ENCODE results near the gene FLCN.
"Not testable (repeated sequence)": the region's sequence is repeated elsewhere in the genome, so short reads cannot be mapped to it uniquely, and the experiment has no call there.

The FLCN gene, protein sequence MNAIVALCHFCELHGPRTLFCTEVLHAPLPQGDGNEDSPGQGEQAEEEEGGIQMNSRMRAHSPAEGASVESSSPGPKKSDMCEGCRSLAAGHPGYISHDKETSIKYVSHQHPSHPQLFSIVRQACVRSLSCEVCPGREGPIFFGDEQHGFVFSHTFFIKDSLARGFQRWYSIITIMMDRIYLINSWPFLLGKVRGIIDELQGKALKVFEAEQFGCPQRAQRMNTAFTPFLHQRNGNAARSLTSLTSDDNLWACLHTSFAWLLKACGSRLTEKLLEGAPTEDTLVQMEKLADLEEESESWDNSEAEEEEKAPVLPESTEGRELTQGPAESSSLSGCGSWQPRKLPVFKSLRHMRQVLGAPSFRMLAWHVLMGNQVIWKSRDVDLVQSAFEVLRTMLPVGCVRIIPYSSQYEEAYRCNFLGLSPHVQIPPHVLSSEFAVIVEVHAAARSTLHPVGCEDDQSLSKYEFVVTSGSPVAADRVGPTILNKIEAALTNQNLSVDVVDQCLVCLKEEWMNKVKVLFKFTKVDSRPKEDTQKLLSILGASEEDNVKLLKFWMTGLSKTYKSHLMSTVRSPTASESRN

DNA sequence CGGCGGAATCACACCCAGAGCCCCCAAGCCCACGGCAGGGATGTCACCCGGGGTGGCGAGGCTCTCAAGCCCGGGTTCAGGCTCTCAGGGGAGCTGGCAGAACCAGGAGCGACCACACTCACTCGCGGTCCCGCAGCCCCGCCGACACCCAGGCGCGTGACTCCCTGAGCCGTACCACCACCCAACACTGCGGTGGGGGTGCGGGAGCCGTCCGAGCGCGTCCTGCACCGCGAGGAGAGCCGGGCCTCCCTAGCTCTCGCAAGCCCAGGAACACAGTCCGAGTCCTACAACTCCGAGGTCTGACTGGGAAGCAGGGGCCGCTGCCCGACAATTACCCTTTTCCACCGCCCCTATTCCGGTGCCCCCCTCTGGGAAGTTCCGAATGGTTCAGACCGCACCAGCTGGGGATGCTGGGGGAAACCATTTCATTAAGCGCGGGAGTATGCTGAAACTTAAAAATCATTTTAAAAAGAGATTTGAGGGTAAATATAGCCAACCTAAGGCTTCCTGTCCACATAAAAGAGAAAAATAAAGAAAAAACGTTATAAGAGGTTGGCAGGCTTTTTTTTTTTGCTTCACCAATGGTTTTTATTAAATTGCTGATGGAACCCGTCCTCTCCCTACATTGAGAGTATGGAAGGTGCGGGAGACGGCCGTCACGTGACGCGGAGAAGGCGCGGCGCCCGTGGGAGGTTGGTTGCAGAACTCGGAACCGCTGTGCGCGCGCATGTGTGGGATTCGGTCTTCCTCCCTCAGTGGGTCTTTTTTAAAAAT, at the start of gene FLCN:
FLCN (minus strand) TSS at position 143 of the 774 bp plus-strand sequence. CDS start 9,031 bp downstream, outside the sequence.
- FAIRE-seq = peak; percentile 69

DNA sequence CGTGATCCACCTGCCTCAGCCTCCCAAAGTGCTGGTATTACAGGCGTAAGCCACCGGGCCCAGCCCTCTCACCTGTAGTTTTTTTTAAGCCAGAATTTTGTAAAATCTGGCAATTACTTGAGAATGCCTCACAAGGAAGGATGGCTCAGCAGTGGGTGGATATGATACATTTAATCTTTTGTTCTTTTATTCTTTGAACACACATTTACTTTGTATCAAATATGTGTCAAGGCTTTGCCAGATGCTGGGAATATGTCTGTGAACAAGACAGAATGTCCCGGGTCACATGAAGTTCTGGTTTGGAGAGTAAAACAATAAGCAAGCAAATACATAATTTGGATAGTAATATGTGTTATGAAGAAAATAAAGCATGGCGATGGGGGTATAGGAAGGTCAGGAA, 49.0 kb upstream of the FLCN start:
- no peak for FAIRE-seq

DNA sequence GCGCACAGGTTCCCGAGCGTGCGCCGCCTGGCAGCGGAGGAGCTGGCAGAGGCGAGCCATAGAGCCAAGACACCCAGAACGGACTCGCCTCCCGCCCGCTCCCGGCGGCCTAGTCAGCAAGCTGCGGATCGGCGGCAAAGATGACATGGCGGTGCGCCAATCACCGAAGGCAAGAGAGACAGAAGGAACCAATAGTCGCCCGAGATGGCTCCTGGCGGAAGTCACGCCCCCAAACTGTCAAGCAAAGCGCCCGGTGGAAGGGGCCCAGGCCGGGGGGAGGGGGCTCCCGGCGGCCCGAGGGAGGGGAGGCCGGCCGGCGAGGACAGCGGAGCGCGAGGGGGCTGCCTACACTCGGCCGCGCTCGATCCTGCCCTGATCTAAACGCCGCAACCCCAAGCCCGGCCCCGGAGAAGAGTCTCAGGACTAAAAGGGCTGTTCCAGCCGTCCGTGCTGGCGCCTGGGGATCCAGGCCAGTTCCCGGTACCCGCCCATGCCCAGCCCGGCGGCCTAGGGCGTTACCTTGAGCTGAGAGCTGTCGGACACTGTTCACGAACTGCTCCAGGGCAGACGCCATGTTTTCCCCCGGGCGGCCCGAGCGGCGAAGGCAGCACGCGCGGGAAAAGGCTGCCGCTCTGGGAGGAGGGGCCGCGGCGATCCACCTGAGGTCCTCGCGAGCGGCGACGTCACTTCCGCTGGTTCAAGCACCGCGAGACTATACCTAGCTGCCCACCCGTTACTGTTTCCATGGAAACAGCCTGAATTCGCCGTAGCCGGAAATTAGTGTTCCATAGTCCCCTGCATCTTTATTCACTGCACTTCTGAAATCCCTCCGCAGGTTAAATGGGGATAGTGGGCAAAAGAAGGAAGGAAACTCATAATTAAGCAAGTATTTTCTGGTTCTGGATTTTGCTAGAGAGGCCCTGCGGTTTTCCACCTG, 43.9 kb upstream of the FLCN start, which contains the start of gene COPS3:
COPS3 (minus strand) TSS at position 634 of the 937 bp plus-strand sequence; CDS start at position 574, 60 bp downstream.
- peak; percentile 92 for FAIRE-seq

DNA sequence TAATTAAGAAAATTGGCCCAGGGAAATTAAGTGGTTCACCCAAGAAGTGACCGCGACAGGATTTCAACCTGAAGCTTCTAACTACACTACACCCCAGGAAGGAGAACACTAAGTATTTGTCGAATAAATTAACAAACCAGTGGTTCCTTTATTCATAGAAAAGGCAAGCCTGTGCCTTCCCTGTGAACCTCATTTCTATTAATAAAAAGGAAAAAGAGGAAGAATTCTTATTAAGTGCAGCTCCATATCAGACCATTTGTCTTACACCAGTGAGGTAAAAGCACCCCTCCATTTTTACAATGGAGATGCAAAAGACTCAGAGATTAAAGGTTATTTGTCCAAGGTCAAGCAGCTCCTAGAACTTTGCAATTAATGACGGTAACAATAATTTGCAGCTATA, 42.3 kb upstream of the FLCN start:
- FAIRE-seq = no peak

DNA sequence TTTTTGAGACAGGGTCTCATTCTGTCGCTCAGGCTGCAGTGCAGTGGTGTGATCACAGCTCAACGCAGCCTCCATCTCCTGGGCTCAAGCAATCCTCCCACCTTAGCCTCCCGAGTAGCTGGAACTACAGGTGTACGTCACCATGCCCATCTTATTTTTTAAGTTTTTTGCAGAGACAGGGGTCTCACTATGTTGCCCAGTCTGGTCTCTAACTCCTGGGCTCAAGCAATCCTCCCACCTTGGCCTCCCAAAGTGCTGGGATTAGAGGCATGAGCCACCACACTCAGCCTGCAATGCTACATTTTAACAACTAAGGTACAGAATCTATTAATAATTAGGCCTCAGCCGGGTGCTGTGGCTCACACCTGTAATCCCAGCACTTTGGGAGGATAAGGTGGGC, 40.5 kb upstream of the FLCN start:
- FAIRE-seq = not testable (repeated sequence)

DNA sequence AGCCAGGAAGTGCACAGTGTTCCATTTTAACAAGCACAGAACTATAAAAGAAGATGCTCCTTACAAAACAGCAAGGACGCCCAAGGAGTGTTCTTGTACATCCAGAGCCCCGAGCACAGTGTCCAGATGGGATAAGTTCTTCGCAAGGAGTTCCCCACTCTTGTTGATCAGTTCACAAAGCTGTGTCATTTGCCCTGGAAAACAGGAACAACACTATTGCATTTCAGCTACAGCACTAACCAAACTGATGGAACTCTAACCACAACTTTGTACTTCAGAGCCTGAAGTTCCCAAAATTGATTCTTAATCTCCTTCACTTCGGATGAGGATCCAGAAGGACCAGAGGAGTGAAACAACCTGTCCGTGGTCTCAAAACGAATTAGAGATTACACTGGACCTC, 39.0 kb upstream of the FLCN start:
- no peak for FAIRE-seq

DNA sequence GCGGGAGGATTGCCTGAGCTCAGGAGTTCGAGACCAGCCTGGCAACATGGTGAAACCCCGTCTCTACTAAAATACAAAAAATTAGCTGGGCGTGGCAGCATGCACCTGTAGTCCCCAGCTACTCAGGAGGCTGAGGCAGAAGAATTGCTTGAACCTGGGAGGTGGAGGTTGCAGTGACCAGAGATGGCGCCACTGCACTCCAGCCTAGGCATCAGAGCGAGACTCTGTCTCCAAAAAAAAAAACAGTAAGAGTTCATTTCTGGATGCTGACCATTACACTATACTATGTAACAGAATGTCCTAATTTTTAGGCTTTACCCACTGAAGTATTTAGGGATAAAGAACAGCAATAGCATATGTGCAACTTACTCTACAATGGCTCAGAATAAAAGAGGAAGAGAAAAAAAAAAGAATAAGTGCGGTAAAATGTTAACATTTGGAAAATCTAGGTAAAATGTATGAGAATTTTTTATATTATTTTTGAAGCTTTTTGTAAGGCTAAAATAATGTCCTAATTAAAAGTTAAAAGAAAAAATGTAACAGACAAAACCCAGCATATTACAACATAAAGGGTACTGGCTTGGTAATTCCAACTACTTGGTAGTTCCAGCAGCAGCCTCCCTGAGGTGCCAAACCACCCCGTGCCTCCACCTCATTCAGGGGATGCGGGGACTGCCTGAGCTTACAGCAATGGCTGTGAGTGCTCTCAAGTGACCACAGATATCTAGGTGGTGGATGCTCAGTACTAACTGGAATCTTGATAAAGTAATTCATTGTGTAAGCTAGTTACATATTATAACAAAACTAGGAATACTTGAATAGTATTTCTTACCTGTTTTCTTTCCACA, 33.2 kb upstream of the FLCN start:
- FAIRE-seq = no peak

DNA sequence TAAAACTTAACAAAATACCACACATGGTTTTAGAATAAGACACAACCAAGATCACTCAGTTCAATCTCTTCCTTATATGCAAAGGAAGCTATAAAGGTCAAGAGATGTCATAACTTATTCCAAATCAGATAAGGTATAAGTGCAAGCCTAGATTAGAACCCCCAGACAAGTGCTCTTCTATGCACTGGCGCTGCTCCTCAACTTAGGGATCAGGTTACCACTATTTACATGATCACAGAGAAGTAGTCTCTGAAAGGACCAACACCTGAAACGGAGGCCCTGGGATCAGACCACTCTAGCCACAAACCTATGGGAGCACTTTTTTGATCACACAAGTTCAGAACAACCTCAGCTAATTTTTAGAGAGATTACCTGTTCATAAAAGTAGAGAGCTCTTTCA, 27.5 kb upstream of the FLCN start:
- no peak for FAIRE-seq

DNA sequence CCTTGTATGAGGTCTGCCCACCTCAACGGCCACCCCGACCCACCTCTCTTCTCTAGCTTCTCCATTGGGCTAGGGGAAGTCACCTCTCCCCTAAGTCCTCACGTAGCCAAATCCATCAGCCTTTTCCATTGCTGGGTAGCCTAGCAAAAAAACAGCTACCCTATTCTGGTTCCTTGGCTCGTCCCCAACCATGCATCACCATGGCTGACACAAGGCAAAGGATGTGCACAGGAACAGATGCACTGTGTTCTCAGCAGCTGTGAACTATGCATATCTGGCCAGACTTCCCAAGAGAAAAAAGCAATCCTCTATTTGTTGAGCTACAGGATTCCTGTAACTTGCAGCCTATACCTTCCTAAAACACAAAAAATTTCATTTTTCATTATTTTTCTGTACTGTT, 22.0 kb upstream of the FLCN start:
- FAIRE-seq = no peak

DNA sequence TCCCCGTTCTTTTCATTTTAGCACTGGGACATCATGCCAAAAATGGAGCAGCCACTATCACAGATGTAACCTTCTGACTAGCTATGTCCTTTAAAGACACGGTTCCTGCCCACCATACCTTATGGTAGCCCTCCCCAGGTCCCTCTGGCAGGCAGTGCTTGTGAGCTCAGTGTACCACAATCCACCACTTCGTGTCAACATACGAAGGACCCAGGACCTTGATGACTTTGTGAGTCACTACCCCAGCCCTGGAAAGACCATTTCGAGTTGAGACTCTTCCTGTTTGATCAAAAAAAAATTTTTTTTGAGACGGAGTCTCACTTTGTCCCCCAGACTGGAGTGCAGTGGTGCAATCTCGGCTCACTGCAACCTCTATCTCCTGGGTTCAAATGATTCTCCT, 21.0 kb upstream of the FLCN start:
- FAIRE-seq = no peak

DNA sequence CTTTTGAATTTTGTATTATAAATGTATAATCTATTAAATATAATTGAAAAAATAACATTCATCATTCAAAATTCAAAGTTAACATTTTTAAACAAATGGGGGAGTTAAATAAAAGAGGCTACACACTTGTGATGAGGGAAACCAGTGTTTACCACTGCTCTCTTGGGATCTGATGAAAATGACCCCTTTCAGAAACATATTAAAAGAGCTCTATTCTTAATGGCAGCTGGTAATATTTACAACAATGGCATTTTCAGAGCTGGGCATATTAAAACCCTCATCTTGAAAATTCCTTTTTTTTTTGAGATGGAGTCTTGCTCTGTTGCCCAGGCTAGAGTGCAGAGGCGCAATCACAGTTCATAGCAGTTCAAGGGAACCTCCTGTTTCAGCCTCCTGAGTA, 19.3 kb upstream of the FLCN start:
- no peak for FAIRE-seq

DNA sequence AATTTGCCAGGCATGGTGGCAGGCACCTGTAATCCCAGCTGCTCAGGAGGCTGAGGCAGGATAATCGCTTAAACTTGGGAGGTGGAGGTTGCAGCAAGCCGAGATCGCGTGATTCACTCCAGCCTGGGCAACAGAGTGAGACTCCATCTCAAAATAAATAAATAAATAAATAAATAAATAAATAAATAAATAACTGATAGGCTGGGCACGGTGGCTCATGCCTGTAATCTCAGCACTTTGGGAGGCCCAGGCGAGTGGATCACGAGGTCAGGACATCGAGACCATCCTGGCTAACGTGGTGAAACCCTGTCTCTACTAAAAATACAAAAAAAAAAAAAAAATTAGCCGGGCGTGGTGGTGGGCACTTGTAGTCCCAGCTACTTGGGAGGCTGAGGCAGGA, 18.7 kb upstream of the FLCN start:
- not testable (repeated sequence) for FAIRE-seq

DNA sequence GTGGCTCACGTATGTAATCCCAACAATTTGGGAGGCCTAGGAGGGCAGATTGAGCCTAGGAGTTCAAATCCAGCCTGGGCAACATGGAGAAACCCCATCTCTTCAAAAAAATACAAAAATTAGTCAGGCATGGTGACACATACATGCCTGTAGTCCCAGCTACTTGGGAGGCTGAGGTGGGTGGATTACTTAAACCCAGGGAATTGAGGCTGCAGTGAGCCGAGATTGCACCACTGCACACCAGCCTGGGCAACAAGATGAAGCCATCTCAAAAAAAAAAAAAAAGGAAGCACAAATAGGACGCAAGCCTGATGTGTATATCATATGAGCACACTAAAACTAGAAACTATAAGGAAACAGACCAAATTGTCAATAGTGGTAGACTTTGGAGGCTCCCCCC, 17.1 kb upstream of the FLCN start:
- no peak for FAIRE-seq

DNA sequence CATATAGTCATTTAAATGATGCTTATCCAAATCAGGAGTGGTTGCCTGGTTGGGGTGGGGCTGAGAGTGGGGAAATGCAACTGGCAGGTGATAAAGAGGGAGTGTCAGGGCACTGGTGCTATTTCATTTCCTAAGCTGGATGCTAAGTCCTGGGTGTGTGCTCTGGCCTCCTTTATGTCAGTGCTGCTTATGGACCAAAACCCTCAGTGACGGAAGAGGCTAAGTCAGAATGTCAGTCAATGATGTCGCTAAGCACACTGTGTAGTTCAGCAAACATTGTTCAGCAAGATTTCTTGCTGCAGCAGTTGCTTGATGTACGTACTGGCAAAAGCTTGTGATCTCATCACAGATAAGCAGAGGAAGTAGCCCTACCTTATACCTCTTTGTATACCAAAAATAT, 16.4 kb upstream of the FLCN start:
- FAIRE-seq = no peak

DNA sequence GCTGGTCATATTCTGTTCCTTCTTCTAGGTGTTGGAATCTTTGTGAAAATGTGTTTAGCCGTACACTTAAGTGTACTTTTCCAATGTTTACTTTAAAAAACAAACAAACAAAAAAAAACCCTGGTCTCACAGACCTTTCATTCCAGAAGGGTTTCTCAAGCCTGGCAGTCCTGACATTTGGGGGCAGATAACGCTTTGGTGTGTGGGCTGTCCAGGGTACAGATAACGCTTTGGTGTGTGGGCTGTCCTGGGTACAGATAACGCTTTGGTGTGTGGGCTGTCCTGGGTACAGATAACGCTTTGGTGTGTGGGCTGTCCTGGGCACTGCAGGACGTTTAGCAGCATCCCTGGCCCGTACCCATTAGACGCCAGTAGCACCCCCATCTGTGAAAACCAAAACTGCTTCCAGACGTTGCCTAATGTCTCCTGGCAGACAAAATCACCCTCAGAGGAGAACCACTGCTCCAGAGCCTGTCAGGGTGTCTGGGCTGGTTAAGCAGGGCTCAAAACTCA, 15.2 kb upstream of the FLCN start:
- FAIRE-seq = no peak

DNA sequence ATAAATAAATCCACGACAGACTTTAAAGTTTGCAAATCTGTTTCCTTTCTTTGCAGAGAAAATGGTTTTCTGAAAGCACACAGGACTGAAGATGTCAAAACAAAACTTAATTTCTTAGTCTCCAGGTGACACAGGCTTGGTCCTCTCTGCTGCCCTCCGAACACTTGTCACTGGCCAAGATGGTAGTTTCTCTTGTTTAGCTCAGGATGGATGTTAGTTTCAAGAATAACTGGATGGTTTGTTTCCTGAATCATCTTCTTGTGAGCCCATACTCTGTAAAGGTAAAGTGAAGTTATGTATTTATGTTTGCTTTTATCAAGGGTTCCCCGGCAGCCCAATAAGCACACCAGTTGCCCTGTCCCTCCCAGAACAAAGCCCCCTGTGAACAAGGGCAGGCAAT, 9.9 kb upstream of the FLCN start:
- FAIRE-seq = no peak

DNA sequence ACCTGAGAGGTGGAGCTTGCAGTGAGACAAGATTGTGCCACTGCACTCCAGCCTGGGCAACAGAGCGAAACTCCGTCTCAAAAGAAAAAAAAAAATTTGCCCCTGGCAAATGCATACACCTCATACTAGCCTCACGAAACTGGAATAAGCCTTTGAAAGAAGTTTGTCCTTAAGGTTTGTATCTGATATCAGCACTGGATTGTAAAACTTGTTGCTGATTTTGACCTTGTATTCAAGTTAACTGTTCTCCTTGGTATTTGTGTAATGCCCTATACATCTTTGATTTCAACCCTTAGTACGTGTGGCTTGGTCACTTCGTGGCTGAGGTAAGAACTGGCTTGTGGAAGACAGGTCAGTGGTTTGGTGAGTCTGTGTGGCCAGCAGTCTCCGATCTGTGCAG, 6.2 kb upstream of the FLCN start:
- no peak for FAIRE-seq

DNA sequence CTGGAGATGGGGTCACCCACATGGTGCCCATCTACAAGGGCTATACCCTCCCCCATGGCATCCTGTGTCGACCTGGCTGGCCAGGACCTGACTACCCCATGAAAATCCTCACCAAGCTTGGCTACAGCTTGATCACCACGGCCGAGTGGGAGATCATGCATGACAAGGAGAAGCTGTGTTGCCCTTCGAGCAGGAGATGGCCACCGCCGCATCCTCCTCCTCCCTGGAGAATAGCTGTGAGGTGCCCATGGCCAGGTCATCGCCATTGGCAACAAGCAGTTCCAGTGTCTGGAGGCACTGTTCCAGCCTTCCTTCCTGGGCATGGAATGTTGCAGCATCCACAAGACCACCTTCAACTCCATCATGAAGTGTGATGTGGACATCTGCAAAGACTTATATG, 5.3 kb upstream of the FLCN start:
- no peak for FAIRE-seq

DNA sequence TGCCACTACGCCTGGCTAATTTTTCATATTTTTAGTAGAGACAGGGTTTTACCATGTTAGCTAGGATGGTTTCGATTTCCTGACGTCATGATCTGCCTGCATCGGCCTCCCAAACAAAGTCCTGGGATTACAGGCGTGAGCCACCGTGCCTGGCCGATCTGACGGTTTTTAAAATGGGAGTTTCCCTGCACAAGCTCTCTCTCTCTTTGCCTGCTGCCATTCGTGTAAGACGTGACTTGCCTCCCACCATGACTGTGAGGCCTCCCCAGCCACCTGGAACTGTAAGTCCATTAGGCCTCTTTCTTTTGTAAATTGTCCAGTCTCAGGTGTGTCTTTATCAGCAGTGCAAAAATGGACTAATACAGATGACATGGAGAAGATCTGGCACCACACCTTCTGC, 4.7 kb upstream of the FLCN start:
- no peak for FAIRE-seq

DNA sequence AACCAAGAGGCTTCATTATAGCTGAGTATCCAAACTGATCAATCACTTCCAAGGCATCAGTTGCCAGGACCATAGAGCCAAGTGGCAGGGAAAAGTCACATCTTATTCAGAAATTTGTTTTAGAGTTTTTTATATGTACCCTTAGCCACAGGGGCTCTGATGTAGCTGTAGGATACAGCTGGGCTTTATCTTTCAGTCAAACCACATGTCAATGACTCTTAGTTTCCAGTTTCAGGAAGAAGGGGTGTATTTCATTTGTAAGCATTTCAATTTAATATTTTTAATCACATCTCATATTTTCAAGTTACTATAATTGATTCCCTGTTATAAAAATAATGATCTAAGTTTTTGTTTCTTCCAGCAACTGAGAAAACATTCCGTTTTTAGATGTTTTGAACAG, 2.9 kb upstream of the FLCN start:
- FAIRE-seq = no peak

DNA sequence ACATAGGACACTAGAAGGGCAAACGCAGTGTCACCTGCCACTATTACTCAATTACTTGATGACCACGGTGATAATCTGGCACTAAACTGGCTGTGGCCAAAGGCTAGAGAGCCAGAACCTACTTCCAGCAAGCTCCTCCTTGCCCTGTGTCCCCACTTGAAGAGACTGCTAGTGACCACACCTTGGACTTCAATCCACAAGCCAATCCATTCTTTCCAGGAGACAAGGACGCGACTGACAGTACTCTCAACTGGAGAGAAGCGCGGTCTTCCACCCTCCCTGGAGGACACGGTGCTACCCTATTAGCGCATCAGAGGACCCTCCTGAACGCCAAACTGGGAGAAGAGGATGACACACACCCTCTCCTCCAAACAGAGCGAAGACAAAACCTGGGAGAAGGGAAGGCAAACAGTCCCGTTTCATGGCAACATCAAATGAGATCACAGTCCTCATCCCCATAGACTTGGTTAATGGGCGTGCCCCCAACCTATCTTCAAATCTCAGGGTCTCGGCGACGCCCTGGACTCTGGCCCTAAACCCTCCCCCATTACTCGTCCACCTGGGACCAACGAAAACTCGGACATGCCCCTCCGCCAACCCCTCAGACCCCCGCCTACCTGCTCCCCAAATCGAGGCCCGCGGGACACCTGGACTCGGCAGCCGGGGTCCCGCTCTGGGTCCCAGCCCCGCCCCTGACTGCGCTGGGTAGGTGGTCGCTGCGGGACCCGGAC, 508 bp downstream of the FLCN start:
- no peak for FAIRE-seq
